Umbilical cord (tissue), 2 donors: ENCODE results near the gene EIF4G3. TPM values are rescaled to one million over a fixed set of nuclear protein-coding genes. Genes with fewer than 3 reads are reported as not detected.
"Not testable (repeated sequence)": the region's sequence is repeated elsewhere in the genome, so short reads cannot be mapped to it uniquely, and the experiment has no call there.

Source experiments
- DNase-seq: peaks from one replicate; pipeline ENCODE4 v3.0.0-alpha.2; 2015; ENCODE audit warnings: low spot score
- total RNA-seq: library from RNA; depleted of rRNA; stranded (reverse); fragments of >200 nt; gene quantifications from one replicate; pipeline ENCODE4 v1.2.3, GENCODE V29; 2014; ENCODE audit warnings: low replicate concordance; ENCODE audit not compliant: insufficient read depth

The EIF4G3 gene
- total RNA-seq, 1 donor from 2014 or later, result 30.3 TPM

DNA sequence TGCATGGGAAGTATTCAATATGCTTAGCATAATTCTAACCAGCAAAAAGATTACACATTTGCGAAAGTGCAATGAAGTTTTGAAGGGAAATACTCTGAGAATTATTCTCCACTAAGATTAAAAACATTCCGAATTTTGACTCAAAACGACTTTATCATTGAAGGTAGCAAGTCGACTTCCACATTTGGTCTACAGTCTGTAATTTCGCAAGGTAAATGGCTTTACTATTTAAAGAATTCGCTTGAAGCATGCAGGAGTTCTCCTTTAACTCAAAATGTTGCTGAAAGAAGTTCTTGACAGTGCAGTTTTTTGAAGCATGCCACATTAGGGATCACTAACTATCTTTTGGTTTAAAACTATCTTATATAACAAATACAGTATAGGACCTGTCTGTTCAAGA lies 228.6 kb downstream of the EIF4G3 start:
- peak; percentile 73 for DNase-seq

DNA sequence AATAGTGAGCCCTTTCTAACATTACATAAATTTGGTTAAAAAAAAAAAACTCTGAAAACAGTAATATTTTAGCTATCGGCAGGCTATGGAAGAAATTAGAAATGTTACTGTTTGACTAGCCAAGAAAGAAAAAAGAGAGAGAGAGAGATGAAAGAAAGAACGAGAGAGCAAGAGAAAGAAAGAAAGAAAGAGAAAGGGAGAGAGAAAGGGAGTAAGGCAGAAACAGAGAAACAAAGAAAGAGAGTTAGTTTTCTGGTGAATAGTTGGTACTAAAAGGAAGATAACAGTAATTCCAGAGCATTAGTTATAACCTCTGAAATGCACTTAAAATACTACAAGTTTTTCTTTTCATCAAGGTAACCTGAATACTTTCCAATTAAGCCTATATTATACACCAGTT lies 229.3 kb downstream of the EIF4G3 start:
- no peak for DNase-seq

DNA sequence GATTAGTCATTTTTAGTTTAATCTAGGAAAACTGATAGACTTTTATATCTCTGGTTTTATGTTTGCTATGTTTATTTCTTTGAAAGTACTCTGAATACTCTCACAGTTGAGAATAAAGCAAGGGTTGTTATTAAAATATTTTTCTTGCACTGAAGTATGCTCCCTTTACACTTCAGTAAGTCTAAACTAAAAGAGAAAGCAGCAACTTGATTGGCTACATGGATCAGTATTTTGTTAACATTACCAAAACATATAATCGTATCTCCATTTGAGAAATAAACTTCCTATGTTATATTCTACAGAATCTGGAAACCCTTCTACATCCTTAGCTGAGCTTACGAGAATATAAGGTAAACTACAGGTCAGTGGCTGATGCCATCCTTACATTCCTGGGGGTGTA lies 240.1 kb downstream of the EIF4G3 start:
- no peak for DNase-seq

DNA sequence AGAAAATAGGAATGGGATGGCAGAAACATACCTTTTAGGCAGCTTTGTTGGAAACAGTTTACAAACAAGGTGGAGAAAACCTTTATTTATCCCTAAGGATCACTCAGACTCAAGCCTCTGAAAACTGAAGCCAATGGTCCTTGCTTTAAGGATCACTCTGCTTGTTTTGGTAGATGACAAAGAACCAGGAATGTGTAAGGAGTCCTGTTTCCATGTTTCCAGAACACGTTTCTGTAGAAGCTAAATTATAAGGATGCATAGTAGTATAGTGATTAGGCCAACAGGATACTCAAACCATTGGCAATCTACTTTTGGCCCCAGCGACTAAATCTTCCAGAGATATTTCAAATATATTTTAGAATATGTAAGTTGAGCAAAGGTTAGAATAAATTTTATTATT lies 240.5 kb downstream of the EIF4G3 start:
- no peak for DNase-seq

DNA sequence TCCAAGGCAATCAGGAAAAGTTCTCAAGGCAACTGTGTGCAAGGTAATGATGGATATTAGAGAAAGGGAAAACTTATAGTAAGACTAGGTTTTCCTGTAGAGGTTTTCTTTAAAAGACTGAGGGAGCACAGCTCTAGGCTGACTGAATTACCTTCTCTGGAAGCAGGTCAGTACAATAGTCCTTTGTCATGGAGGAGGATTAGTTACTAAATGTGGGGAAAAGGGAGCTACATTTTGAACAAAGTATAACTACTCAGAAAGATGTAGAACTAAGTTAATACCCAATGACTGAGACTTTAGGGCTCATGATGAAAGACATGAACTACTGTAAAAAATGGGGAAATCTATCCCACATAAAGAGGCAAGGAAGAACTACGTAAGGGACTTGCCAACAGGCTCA lies 241.0 kb downstream of the EIF4G3 start:
- DNase-seq, result no peak

DNA sequence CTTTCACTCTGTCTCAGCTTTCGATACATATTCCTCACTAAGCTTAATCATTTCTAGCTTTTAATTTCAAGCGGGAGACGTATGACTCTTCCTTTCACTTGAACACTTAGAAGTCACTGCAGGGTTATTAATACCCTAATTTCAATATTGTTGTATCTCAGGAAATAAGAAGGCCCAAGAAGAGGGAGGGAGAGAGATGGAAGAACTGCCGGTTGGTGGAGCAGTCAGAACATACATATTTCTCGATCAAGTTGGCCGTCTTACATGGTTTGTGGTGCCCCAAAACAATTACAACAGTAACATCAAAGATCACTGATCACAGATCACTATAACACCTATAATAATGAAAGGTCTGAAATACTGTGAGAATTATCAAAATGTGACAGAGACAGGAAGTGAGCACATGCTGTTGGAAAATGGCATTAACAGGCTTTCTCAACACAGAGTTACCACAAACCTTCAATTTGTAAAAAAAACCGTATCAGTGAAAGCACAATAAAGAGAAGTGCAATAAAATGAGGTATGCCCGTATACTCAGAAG lies 244.2 kb downstream of the EIF4G3 start:
- DNase-seq, result no peak

DNA sequence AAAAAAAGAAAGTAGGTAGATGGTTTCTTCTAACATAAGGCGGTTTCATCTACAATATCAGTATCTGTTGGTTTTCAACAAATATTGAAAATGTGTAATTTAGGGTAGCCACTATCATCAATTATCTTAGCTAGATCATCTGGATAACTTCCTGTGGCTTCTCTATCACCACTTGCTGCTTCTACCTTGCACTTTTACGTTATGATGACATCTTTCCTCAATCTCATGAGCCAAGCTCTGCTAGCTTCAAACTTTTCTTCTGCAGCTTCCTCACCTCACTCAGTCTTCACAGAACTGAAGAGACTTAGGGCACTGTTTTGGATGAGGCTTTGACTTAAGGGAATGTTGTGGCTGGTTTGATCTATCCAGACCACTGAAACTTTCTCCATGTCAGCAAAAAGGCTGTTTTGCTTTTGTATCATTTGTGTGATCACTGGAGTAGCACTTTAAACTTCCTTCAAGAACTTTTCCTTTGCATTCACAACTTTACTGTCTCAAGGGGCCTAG lies 244.7 kb downstream of the EIF4G3 start:
- no peak for DNase-seq

DNA sequence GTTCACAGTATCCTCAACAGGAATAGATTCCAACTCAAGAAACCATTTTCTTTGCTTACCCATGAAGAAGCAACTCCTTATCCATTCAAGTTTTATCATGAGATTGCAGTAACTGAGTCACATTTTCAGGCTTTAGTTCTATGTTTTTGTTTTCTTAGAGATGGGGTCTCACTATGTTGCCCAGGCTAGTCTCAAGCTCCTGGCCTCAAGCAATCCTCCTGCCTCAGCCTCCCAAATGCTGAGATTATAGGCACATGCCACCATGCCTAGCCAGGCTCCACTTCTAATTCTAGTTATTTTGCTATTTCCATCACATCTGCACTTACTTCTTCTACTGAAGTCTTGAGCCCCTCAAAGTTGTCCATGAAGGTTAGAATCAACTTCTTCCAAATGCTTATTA lies 246.3 kb downstream of the EIF4G3 start:
- no peak for DNase-seq

DNA sequence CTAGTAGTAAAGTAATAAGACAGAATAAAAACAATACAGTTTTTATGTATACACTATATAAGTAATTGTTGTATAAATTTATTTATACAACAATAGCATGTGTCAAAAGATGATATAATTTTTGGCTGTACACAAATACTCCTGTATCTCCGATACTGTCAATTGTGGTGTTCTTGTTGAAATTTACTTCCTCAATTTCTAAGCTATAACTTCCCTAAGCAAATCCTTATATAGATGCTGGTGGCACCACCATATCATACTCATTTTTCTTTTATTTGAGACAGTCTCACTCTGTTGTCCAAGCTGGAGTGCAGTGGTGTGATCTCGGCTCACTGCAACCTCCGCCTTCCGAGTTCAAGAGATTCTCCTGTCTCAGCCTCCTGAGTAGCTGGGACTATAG lies 248.6 kb downstream of the EIF4G3 start:
- no peak for DNase-seq

DNA sequence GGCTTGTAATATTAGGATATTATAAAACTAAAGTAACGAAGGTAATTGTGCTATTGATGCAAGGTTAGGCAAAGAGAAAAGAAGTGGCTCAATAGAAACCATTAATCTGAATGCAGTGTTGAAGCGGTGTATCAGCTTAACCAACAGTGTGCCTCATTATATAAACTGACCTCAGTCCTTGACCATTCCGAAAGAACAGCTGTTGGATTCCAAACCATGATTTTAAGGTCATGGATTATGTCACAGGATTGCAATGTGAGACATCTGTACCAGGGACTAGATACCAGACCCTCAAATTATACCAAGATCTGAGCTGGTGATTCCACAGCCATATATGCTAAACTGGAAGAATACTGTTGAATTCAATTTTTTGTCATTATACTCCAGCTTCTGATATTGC lies 255.4 kb downstream of the EIF4G3 start:
- DNase-seq, result no peak

DNA sequence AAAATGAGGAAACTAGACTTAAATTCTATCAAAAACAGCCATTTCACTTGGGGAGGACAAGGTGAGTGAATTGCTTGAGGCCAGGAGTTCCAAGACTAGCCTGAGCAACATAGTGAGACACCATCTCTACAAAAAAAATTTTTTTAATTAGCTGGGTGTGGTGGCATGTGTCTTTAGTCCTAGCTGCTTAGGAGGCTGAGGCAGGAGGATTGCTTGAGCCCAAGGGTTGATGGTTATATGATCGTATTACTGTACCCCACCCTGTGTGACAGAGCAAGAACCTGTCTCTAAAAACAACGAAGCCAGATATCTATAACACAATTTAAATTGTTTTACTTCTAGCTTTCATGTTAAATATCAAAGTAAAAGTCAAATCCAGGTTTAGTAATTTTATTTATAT lies 263.5 kb downstream of the EIF4G3 start:
- DNase-seq, result no peak

DNA sequence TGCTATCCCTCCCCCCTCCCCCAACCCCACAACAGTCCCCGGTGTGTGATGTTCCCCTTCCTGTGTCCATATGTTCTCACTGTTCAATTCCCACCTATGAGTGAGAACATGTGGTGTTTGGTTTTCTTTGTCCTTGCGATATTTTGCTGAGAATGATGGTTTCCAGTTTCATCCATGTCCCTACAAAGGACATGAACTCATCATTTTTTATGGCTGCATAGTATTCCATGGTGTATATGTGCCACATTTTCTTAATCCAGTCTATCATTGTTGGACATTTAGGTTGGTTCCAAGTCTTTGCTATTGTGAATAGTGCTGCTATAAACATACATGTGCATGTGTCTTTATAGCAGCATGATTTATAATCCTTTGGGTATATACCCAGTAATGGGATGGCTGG lies 269.2 kb downstream of the EIF4G3 start:
- DNase-seq, result not testable (repeated sequence)

DNA sequence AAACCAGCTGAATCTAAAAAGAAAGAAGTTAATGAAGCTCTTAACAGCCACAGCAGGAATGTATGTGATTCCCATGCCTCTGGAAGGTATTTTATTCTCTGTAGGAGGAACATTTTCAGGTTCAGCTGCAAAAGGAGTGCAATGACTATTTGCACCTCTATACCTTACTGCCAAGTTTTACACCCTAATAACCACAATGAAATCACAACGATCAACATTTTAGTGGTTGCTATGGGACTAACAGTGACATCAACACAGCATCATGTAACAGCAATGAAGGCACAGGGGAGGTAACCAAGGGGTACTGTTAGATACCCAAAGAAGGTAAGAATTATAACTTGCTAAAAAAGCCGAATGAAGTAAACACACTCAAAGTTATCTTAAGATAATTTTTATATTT lies 273.3 kb downstream of the EIF4G3 start:
- DNase-seq, result no peak

DNA sequence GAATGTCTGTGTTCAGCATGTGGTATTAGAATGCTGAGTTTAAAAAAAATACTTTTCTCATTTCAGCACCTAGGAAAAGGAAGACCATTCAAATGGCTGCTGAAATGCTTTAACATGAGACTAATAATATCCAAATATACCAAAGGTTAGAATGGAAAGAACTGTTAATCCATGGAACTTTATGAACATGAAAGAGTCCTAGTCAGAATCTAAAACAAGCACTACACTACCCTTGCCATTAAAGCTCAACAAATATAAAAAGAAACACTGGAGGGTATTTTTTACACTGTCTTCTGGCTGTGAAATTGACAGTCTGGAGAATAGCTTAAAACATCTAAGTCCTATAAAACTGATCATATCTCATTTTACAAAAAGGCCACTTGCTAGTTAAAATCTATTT lies 276.6 kb downstream of the EIF4G3 start:
- no peak for DNase-seq

DNA sequence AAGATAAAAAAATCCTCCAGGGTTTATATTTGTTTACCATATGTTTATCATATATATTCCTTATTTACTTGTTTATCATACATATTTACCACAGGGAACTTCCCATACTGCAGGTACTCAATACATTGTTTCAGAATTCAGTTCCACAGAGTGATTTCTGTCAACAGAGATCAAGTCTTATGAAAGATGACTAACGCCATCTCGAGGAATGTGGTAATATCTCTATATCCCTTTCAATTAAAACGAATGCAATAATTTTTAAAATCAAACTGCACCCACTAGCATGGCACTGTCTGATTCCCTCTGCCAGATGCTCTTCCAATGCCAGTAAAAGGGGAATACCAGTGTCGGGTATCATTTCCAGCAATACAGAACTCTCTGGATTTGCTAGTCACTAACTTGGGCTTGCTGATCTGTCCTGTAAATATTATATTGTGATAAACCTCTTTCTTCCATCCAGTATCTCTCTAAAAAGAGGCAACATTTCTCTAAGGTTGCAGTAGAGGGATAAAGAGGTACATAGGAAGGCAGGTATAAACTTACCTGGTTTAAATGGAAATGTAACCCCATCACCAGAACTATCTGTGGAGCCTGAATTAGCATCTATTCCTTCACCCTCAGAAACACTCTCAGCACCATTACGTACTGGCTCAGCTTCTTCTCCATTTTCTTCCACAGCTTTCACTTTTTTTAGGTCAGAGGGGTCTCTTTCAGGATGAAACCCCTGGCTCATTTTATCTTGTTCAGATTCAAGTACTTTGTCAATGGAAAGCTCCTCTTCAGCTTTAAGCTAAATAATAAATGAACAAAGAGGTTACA lies 277.3 kb downstream of the EIF4G3 start:
- no peak for DNase-seq

DNA sequence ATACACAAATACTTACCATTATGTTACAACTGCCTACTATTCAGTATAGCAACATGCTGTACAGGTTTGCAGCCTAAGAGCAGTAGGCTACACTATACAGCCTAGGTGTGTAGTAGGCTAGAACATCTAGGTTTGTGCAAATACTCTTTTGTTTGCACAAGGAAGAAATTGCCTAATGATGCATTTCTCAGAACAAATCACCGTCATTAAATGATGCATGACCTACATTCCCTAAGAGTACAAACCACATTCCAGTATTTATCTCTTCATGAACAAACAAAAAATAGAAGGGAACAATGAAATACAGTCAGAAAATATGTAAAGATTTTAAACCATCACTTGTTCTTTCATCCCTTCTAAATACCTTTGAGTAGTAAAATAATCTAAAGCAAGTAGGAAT lies 279.9 kb downstream of the EIF4G3 start:
- no peak for DNase-seq

DNA sequence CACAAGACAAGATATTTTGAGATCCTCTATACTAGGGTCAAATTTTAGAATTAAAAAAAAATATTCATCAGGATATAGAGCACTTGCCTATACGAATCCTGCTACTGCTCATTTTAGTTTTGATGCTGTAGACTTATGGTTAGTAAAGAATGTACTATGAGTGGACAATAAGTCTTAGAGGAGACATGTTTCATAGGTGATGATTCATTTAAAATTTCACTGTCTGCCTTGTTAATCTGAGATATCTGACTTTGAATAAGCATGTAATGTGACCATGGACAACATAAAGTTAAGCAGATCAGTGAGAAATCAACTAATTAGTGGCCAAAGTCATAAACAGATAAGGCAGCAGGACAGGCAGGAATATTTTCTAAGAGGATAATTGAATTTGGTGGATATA lies 282.8 kb downstream of the EIF4G3 start:
- no peak for DNase-seq

DNA sequence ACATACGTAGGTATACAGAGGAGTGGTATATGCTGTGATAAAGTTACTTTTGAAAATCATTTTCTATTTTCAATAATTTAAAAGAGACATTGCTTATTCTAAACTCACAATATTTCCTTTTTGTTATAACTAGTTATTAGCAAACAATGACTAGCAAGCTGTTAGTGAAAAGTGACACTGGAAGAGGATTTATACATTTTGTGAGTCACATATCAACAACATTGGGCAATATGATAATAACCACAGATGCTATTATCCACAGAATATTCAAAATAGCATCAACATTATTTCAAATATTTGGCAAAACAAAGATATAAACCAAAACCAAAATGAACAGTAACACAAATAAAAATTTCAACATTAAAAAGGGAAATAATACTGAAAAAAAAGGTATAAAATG lies 285.6 kb downstream of the EIF4G3 start:
- DNase-seq, result no peak

DNA sequence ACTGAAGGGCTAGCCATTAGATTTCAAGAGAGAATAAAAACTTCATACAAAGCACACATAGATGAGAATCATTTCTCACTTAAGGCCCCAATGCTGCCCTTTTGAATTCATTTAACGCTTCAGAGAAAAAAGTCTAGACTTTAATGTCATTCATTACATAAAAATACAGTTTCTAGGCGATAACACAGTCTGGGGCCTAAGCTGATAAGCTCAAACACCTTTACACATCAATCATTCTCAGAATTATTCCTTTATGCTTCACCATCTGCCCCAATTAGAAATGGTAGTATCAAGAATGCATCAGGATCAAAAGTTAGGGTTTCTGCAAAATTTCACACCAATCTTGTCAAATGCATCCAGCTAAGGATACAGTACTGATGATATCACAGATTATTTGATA lies 289.5 kb downstream of the EIF4G3 start:
- no peak for DNase-seq

DNA sequence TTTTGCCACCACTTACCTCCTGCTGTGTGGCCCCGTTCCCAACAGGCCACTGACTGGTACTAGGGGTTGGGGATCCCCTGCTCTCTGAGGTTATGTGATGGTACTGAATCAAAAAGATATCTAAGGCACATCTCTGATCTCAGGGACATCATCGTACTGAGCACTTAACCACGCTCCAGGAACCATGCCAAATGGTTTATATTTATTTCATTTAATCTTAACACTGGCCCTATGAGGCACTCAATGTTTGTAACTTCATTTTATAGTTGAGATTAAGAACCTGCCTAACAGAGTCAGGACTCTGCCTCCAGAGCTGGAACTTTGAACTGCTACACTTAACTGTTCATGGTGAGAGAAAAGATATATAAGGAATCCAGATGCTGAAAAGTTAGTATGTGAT lies 291.6 kb downstream of the EIF4G3 start:
- DNase-seq, result no peak

DNA sequence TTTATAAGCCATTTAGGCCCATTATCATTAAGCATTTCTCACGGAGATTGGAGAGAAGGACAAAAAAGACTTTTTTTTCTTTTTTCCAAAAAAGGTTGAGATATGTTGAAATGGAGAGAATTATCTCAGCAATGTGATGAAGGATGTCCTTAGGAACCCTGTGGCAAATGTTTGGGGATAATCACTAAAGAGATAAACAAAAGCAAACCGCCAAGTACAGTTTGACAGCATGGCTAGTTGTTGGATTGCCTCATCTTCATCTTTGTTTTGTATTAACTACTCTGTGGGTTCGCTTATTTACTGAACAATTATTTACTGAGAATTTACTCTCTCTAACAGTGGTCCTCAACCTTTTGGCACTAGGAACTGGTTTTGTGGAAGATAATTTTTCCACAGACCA lies 292.2 kb downstream of the EIF4G3 start:
- DNase-seq, result no peak

DNA sequence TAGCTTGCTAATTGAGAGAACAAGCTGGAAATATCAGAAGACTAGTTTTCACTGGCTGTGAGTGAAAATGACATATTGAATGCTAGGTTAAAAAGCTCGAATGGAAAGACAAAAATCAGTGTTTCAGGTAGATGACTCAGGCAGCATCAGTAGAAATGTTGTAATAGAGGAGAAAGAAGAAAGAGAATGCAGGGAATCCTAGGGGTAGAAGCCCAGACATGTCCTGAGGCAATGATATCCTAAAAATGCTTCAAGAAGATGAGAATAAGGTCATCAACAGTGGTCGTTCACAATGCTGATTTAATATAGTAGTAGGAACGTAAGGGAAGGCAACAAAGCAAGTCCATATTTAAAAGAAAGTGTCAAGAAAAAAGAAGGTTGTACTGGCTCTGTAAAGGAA lies 292.9 kb downstream of the EIF4G3 start:
- DNase-seq, result no peak

DNA sequence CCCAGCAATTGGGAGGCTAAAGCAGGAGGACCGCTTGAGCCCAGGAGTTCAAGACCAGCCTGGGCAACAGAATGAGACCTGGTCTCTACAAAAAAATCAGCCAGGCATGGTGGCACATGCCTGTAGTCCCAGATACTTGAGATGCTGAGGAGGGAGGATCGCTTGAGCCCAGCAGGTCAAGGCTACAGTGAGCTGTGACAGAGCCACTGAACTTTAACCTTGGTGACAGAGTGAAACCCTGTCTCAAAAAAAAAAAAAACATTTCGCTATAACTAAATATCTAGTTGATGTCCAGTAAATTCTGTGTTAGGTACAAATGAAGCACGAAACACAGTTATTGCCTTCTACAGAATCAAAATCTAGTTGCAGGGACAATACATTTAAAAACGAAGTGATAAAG lies 293.9 kb downstream of the EIF4G3 start:
- no peak for DNase-seq

DNA sequence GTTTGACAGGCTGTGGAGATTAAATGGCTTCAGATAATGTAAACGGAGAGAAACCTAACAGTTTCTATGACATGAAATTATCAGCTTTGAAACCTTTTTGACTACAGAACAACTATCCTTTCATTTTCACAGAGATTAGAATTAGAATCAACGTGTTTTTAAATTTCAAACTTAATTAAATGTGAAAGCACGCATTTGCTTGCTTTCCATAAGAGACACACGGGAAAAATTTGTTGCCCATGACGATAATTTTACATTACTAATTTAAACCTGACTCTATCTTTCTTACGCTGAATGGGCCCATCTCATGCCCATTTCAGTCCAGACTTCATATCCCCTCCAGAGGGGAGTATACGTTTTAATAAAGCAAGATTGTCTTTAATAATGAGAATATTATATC lies 297.9 kb downstream of the EIF4G3 start:
- no peak for DNase-seq
